GM23338 (cell line): Measurements from ENCODE around the gene EVI2B. TPM values are rescaled to one million over a fixed set of nuclear protein-coding genes. Genes with fewer than 3 reads are reported as not detected.
A peak's percentile ranks its signal among the peaks of the same experiment; 100 is the strongest.

Experiments used
- ATAC-seq: fragments of 200-7000 bp; cut with Tn5 transposase; 3 replicates; pipeline ENCODE4 v1.9.1; 2020
- DNase-seq: peaks from one replicate; pipeline ENCODE4 v3.0.0-alpha.2; 2015; ENCODE audit warnings: low spot score
- H2AFZ ChIP-seq: fragments of 200-600 bp; sonication (generic); 2 replicates; pipeline ENCODE4 v1.8.0; 2016; ENCODE audit warnings: antibody characterized with exemption, mild to moderate bottlenecking, moderate library complexity
- H3F3A ChIP-seq: fragments of 200-600 bp; sonication (generic); replicated peaks from 2 replicates; pipeline ENCODE4 v1.8.0; 2017; ENCODE audit warnings: antibody characterized with exemption, mixed run types, low read depth
- H3K27ac ChIP-seq: fragments of 200-600 bp; sonication (generic); 2 replicates; pipeline ENCODE4 v1.6.1; 2016; ENCODE audit warnings: low read depth
- H3K27me3 ChIP-seq: fragments of 200-600 bp; sonication (generic); 2 replicates; pipeline ENCODE4 v1.8.0; 2016; ENCODE audit warnings: mild to moderate bottlenecking, mixed run types, moderate library complexity; ENCODE audit not compliant: insufficient read depth
- H3K36me3 ChIP-seq: fragments of 200-600 bp; sonication (generic); 2 replicates; pipeline ENCODE4 v1.8.0; 2016; ENCODE audit warnings: mild to moderate bottlenecking; ENCODE audit not compliant: insufficient read depth
- H3K4me1 ChIP-seq: fragments of 200-600 bp; sonication (generic); 2 replicates; pipeline ENCODE4 v1.8.0; 2016; ENCODE audit warnings: mild to moderate bottlenecking, moderate library complexity; ENCODE audit not compliant: insufficient read depth
- H3K4me2 ChIP-seq: fragments of 200-600 bp; sonication (generic); 2 replicates; pipeline ENCODE4 v1.7.1; 2017; ENCODE audit warnings: mixed run types
- H3K4me3 ChIP-seq: fragments of 200-600 bp; sonication (generic); 2 replicates; pipeline ENCODE4 v1.6.1; 2016; ENCODE audit warnings: mixed run types
- H3K79me2 ChIP-seq: fragments of 200-600 bp; sonication (generic); replicated peaks from 2 replicates; pipeline ENCODE4 v1.8.0; 2017; ENCODE audit warnings: mild to moderate bottlenecking; ENCODE audit not compliant: insufficient read depth
- H3K9me2 ChIP-seq: fragments of 200-600 bp; sonication (generic); 2 replicates; pipeline ENCODE4 v1.8.0; 2017; ENCODE audit not compliant: insufficient read depth
- H4K20me1 ChIP-seq: fragments of 200-600 bp; sonication (generic); replicated peaks from 2 replicates; pipeline ENCODE4 v1.8.0; 2017; ENCODE audit warnings: mild to moderate bottlenecking; ENCODE audit not compliant: insufficient read depth
- H3K27ac Mint-ChIP-seq: 2 replicates; pipeline ENCODE4 v1.8.0; 2020; ENCODE audit warnings: inconsistent platforms, mild to moderate bottlenecking, moderate library complexity, mixed read lengths
- H3K27me3 Mint-ChIP-seq: 3 replicates; pipeline ENCODE4 v1.8.0; 2022; ENCODE audit warnings: low read depth, mild to moderate bottlenecking, moderate library complexity, mixed read lengths, inconsistent platforms; ENCODE audit not compliant: insufficient read depth, poor library complexity
- H3K36me3 Mint-ChIP-seq: 3 replicates; pipeline ENCODE4 v1.8.0; 2021; ENCODE audit warnings: low read depth, mild to moderate bottlenecking, inconsistent platforms, moderate library complexity, mixed read lengths
- H3K4me1 Mint-ChIP-seq: 3 replicates; pipeline ENCODE4 v1.8.0; 2020; ENCODE audit warnings: mild to moderate bottlenecking, inconsistent platforms, mixed read lengths
- H3K4me3 Mint-ChIP-seq: 3 replicates; pipeline ENCODE4 v1.8.0; 2021; ENCODE audit warnings: moderate library complexity, mild to moderate bottlenecking, inconsistent platforms, mixed read lengths
- H3K9me3 Mint-ChIP-seq: 3 replicates; pipeline ENCODE4 v1.8.0; 2020; ENCODE audit warnings: moderate library complexity, mild to moderate bottlenecking, inconsistent platforms, mixed read lengths
- CREB1 ChIP-seq: fragments of 250-450 bp; sonication (Bioruptor Pico); IDR thresholded peaks from 2 replicates; pipeline ENCODE4 v1.5.0; 2020; ENCODE audit warnings: low read depth, mild to moderate bottlenecking, moderate library complexity
- CTCF ChIP-seq, 2 experiments: fragments of 200-600 bp in 1 of 2; sonication (generic) in 1 of 2; conservative IDR thresholded peaks; 2 replicates each; pipeline versions ENCODE4 v1.5.1 to v1.6.1; 2016 to 2017; ENCODE audit warnings: antibody characterized with exemption in 2 of 2, low read depth in 2 of 2, mild to moderate bottlenecking in 2 of 2, moderate library complexity in 1 of 2
- ETS1 ChIP-seq: IDR thresholded peaks from 2 replicates; pipeline ENCODE4 v1.6.1; 2016; ENCODE audit warnings: antibody characterized with exemption
- EZH2 ChIP-seq: fragments of 200-600 bp; sonication (generic); IDR thresholded peaks from one replicate; pipeline ENCODE4 v1.8.0; 2017; ENCODE audit warnings: antibody characterized with exemption, mild to moderate bottlenecking, low read depth; ENCODE audit not compliant: unreplicated experiment
- JUNB ChIP-seq: IDR thresholded peaks from one replicate; pipeline ENCODE4 v1.6.1; 2016; ENCODE audit warnings: antibody characterized with exemption; ENCODE audit not compliant: unreplicated experiment
- NANOG ChIP-seq: IDR thresholded peaks from 2 replicates; pipeline ENCODE4 v1.6.1; 2016; ENCODE audit warnings: antibody characterized with exemption, borderline replicate concordance
- POLR2AphosphoS5 ChIP-seq: IDR thresholded peaks from 2 replicates; pipeline ENCODE4 v1.6.1; 2016; ENCODE audit warnings: antibody characterized with exemption, low read depth
- REST ChIP-seq: IDR thresholded peaks from one replicate; pipeline ENCODE4 v1.6.1; 2018; ENCODE audit warnings: antibody characterized with exemption; ENCODE audit not compliant: unreplicated experiment
- STAT1 ChIP-seq: IDR thresholded peaks from one replicate; pipeline ENCODE4 v1.6.1; 2016; ENCODE audit warnings: antibody characterized with exemption; ENCODE audit not compliant: unreplicated experiment
- ZNF114 ChIP-seq: fragments of 250-450 bp; sonication (Bioruptor Pico); IDR thresholded peaks from 2 replicates; pipeline ENCODE4 v1.5.0; 2020; ENCODE audit warnings: mild to moderate bottlenecking, moderate library complexity
- polyA plus RNA-seq: library from polyadenylated mRNA; unstranded; fragments of >200 nt; fragmentation: Nextera tagmentation; extraction: Ambion mirVana; gene quantifications from 2 replicates; pipeline ENCODE4 v1.2.1, GENCODE V29; 2016
- total RNA-seq: library from RNA; depleted of rRNA; stranded (reverse); fragments of >200 nt; shearing (Covaris generic); gene quantifications from 2 replicates; pipeline ENCODE4 v1.2.3, GENCODE V29; 2014

The EVI2B gene
- total and polyA plus RNA-seq, 2 experiments from 2014 or later = 0.18 TPM; not detected in 1

- Mint-ChIP-seq H3K9me3 (no peaks in the 10 kb centered on the region), H3K4me1 (peaks cover 12% of the 10 kb centered on the region; the same call in 2 of the 3 replicates), H3K27me3 (peaks cover 4% of the 10 kb centered on the region), H3K27ac (no peak within 1 kb of the TSS), H3K36me3 (no peaks in the 10 kb centered on the region), H3K4me3 (no peak within 1 kb of the TSS)
- Histone ChIP-seq H3K4me3 (no peak within 1 kb of the TSS), H3K27ac (no peak within 1 kb of the TSS), H3K79me2 (no peaks in the 10 kb centered on the region), H3K4me1 (peaks cover 17% of the 10 kb centered on the region; the same call in 1 of the 2 replicates), H4K20me1 (no peaks in the 10 kb centered on the region), H3K36me3 (no peaks in the 10 kb centered on the region), H3K27me3 (no peaks in the 10 kb centered on the region), H3F3A (no peaks in the 10 kb centered on the region), H3K4me2 (no peak within 1 kb of the TSS), H3K9me2 (no peaks in the 10 kb centered on the region), H2AFZ (no peak within 1 kb of the TSS)
- peak; percentile 28; the same call in 2 of the 3 replicates for ATAC-seq
- TF ChIP-seq JUNB = no peak
- TF ChIP-seq REST = no peak
- TF ChIP-seq CREB1 (CRISPR knock-in tag) = no peak
- DNase-seq = peak; percentile 20
These were observed 7.6 kb upstream of the EVI2B start, which contains the start of gene EVI2A for GRCh38 chr17:31321481-31321880. Gene EVI2A (minus strand): TSS chr17:31321622. CDS start chr17:31319013, 2,609 bp downstream.

GRCh38 chr17:31320791-31321190 lies 6.9 kb upstream of the EVI2B start:
- no peak overlapping the region for H3K4me3 Mint-ChIP-seq
- H3K79me2 ChIP-seq = no peaks in the 10 kb centered on the region
- no peak for ATAC-seq
- H3K4me1 ChIP-seq = peaks cover 17% of the 10 kb centered on the region; the same call in 1 of the 2 replicates
- H3K27ac Mint-ChIP-seq = no peak overlapping the region
- H3K27me3 ChIP-seq = no peaks in the 10 kb centered on the region
- H3K9me2 ChIP-seq = no peaks in the 10 kb centered on the region
- H3K27ac ChIP-seq = no peak overlapping the region
- H2AFZ ChIP-seq = no peak overlapping the region
- peaks cover 4% of the 10 kb centered on the region for H3K27me3 Mint-ChIP-seq
- H3K36me3 ChIP-seq = no peaks in the 10 kb centered on the region
- DNase-seq = no peak
- peaks cover 12% of the 10 kb centered on the region; the same call in 2 of the 3 replicates for H3K4me1 Mint-ChIP-seq
- H3F3A ChIP-seq = no peaks in the 10 kb centered on the region
- H3K4me3 ChIP-seq = no peak overlapping the region
- H4K20me1 ChIP-seq = no peaks in the 10 kb centered on the region
- no peaks in the 10 kb centered on the region for H3K9me3 Mint-ChIP-seq
- H3K36me3 Mint-ChIP-seq = no peaks in the 10 kb centered on the region
- H3K4me2 ChIP-seq = no peak overlapping the region
- no peak for TF ChIP-seq CREB1 (CRISPR knock-in tag)
- TF ChIP-seq NANOG = no peak
- no peak for TF ChIP-seq REST
- no peak for TF ChIP-seq CTCF (conservative IDR thresholded peaks at IDR 0.05; ENCODE audit: low read depth in 2 of 2)
- no peak for TF ChIP-seq STAT1
- no peak for TF ChIP-seq ZNF114 (CRISPR knock-in tag)
- TF ChIP-seq POLR2AphosphoS5 = no peak
- no peak for TF ChIP-seq EZH2
- no peak for TF ChIP-seq JUNB
- TF ChIP-seq ETS1 = no peak
